ENCODE measurements around the gene CEACAM7. TPM values are rescaled to one million over a fixed set of nuclear protein-coding genes. Genes with fewer than 3 reads are reported as not detected.
"Not testable (repeated sequence)": the region's sequence is repeated elsewhere in the genome, so short reads cannot be mapped to it uniquely, and the experiment has no call there.

CEACAM7 gene
- total RNA-seq, 1 donor from 2014 or later, result not detected

- no peak for DNase-seq (ENCODE audit: low spot score in 2 of 2)
- no peak for FAIRE-seq
Measured at GRCh38 chr19:41668315-41668714, 19.8 kb downstream of the CEACAM7 start.

GRCh38 chr19:41666075-41666474 lies 22.0 kb downstream of the CEACAM7 start:
- no peak for FAIRE-seq
- DNase-seq (ENCODE audit: low spot score in 2 of 2), result no peak

- DNase-seq (ENCODE audit: low spot score in 2 of 2) (no peak), FAIRE-seq (no peak)
Measured at GRCh38 chr19:41657157-41657556, 30.9 kb downstream of the CEACAM7 start.

- DNase-seq (ENCODE audit: low spot score in 2 of 2), result not testable (repeated sequence)
Measured at GRCh38 chr19:41656756-41657155, 31.3 kb downstream of the CEACAM7 start.

DNA sequence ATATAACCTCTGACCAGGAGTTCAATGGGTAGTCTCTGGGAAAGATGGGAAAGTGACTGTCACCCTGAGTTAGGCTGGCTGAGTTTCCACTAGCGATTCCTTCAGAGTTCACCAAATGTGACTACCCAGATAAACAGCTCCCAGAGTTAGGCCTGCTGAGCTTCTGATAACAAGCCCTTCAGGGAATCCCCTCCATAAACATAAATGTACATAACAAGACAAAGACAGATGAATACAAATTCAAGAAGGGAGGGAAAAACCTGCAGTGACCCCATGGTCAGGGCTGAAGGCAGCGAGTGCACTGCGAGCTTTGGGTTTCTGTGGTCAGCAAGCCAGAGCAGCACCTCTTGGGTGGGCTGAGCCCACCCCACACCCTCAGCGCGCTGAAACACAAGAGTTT lies 35.8 kb downstream of the CEACAM7 start:
- no peak for DNase-seq (ENCODE audit: low spot score in 2 of 2)
- no peak for FAIRE-seq

More at GRCh38 chr19:41656756-41657155, 31.3 kb downstream of the CEACAM7 start:
- FAIRE-seq, result not testable (repeated sequence)

- FAIRE-seq (no peak), DNase-seq (ENCODE audit: low spot score in 2 of 2) (no peak)
Measured at GRCh38 chr19:41649827-41650226, 38.2 kb downstream of the CEACAM7 start.

- DNase-seq (ENCODE audit: low spot score in 2 of 2), result no peak
- no peak for FAIRE-seq
Measured at GRCh38 chr19:41646589-41647204, 41.4 kb downstream of the CEACAM7 start.

DNA sequence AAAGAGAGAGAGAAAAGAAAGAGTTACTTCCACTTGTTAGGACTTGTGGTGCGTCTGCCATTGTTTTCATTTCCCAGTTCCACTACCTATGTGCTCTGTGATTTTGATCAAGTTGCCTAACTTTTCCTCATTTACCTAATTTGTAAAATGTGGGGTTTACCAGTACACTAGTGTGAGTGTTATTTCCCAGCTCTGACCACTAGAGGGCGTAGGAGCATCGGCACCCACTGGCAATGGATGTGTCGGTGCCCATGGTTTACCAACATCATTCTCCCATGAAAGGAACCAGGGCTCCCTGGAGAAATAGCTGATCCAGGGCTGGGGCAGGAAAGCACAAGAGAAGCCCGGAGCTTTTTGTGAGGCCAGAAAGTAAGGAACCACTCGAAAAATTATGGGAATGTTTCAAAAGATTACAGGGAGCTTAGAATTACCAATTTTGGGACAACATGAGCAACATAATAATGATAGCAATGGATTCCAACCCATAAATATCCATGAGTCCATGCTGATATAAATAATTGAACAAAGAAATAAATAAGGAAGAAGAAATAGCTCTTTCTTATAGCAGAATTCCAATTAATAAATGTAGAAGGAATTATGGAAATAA lies 46.1 kb downstream of the CEACAM7 start:
- FAIRE-seq (no peak), DNase-seq (ENCODE audit: low spot score in 2 of 2) (peak; percentile 58 to 69)

GRCh38 chr19:41638641-41639081 lies 49.4 kb downstream of the CEACAM7 start:
- FAIRE-seq (no peak), DNase-seq (ENCODE audit: low spot score in 2 of 2) (no peak)

DNA sequence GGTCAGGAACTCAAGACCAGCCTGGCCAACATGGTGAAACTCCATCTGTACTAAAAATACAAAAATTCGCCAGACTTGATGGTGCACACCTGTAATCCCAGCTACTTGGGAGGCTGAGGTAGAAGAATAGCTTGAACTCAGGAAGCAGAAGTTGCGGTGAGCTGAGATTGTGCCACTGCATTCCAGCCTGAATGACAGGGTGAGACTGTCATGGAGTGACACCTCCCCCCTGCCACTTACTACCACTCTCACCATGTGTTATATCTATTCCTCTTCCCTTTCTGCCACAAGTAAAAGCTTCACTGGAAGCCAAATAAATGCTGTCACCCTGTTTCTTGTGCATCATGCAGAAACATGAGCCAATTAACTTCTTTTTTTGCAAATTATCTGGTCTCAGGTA lies 50.6 kb downstream of the CEACAM7 start:
- no peak for DNase-seq (ENCODE audit: low spot score in 2 of 2)
- no peak for FAIRE-seq

DNA sequence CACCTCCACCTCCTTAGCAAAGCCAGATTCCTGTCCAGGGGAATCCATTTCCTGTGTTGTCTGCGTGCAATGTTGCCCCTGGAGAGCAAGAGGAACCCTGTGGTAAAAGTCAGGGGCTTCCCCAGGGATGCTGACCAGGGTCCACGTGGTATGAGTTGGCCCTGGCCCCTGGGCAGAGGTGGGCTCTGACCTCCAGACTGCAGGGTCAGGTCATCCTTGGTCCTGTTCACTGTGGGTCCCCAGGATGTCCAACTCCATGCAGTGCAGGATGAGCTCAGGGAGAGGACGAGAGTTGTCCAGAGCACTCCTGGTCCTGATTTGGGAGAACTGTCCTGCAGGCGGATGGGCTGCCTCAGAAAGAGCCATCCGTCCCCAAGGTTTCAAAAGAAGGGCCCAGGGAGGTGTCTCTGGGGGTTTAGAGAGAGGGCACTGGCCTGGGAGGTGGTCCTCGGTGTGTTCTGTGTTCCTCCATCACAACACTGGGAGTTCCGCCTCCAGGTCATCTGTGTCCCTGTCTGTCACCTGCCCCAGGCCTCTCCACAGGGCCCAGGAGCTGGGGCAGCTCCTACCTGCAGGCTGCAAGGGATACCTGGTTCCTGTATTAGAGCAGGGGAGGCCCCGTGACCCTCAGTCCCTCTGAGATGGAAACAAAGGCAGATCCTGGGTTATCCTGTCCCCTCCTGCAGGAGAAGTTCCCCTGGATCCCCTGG lies 59.9 kb downstream of the CEACAM7 start:
- DNase-seq (ENCODE audit: low spot score in 2 of 2) (no peak), FAIRE-seq (no peak)

GRCh38 chr19:41626877-41627276 lies 61.2 kb downstream of the CEACAM7 start, which contains the start of gene CEACAM4:
CEACAM4 (minus strand) TSS chr19:41627074; CDS start chr19:41626963, 111 bp downstream.
- no peak for DNase-seq (ENCODE audit: low spot score in 2 of 2)
- FAIRE-seq, result no peak

GRCh38 chr19:41626278-41626677 lies 61.8 kb downstream of the CEACAM7 start:
- DNase-seq (ENCODE audit: low spot score in 2 of 2) (no peak), FAIRE-seq (no peak)

DNA sequence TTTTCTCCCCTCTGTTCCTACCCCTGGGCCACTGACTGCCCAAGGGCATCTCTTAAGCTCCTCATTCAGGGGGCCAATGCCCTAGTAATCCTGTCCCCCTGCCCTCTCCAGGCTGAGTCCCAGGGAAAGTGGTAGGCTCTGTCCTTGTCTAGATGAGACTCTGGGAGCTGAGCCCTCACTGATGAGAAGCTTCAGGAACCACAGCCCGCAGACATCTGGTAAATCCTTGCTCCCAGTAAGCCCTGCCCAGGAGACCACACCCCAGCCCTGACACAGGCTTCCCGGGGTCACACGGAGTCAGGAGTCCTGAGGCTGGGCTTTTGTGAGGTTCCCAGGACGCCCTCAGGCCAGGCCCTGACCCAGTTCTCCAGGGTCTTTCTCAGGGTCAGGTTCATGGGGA lies 63.1 kb downstream of the CEACAM7 start:
- no peak for FAIRE-seq
- no peak for DNase-seq (ENCODE audit: low spot score in 2 of 2)

- FAIRE-seq, result no peak
- DNase-seq (ENCODE audit: low spot score in 2 of 2), result no peak
Measured at GRCh38 chr19:41624515-41624914, 63.6 kb downstream of the CEACAM7 start.

DNA sequence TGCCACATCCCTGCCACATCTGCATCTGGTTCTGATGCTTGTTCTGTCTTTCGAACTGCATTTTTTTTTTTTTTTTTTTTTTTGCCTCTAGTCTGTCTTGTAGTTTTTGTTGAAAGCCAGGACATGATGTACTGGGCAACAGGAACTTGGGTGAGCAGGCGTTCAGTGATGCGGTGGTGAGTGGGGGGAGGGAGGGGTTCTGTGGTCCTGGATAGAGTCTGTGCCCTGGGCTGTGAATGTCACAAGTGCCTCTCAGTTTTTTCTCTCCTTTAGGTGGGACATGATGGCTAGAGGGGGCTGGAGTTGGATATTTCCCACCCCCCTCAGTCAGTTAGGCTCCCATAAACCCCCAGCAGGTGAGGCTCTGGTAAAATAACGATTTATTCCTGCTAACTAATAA lies 64.7 kb downstream of the CEACAM7 start:
- FAIRE-seq, result no peak

More for the DNA sequence above, 64.7 kb downstream of the CEACAM7 start:
- no peak for DNase-seq (ENCODE audit: low spot score in 2 of 2)

Small RNA genes lying within 50 kb of the gene (small RNA-seq; reads per million reads assigned to genes)
- not detected for gene AC243960.4

Other genes starting within 250 kb of the CEACAM7 start
- 15.5 TPM for gene DMAC2, start 248.4 kb downstream of the CEACAM7 start, total RNA-seq
- not detected for gene ERICH4, start 245.1 kb downstream of the CEACAM7 start, total RNA-seq
- 1.2 TPM for gene CEACAM21, start 112.1 kb downstream of the CEACAM7 start, total RNA-seq
- gene CEACAM4, start 61.2 kb downstream of the CEACAM7 start, total RNA-seq, result not detected
- gene CEACAM5, start 20.4 kb upstream of the CEACAM7 start, total RNA-seq, result not detected
- gene CEACAM6, start 67.3 kb upstream of the CEACAM7 start, total RNA-seq, result not detected
- gene CEACAM3, start 108.3 kb upstream of the CEACAM7 start, total RNA-seq, result not detected
- not detected for gene LYPD4, start 156.4 kb upstream of the CEACAM7 start, total RNA-seq
- gene DMRTC2, start 156.8 kb upstream of the CEACAM7 start, total RNA-seq, result not detected
- gene RPS19, start 172.0 kb upstream of the CEACAM7 start, total RNA-seq, result 395 TPM
- gene CD79A, start 189.0 kb upstream of the CEACAM7 start, total RNA-seq, result not detected
- gene ARHGEF1, start 194.9 kb upstream of the CEACAM7 start, total RNA-seq, result 10.2 TPM
- gene ERFL, start 240.2 kb upstream of the CEACAM7 start, total RNA-seq, result not detected